AG08396 (cell line): Measurements from ENCODE around the gene IFI35.
A peak's percentile ranks its signal among the peaks of the same experiment; 100 is the strongest.
"Not testable (repeated sequence)": the region's sequence is repeated elsewhere in the genome, so short reads cannot be mapped to it uniquely, and the experiment has no call there.

Experiments used
- DNase-seq: peaks from one replicate; pipeline ENCODE4 v3.0.0; 2012; ENCODE audit warnings: low spot score, mixed read lengths

Gene IFI35

GRCh38 chr17:43024407-43025289, 18.1 kb downstream of the IFI35 start, which contains the start of gene RND2:
Gene RND2, plus strand, starts transcription at chr17:43025231. Its CDS starts 117 bp downstream, at chr17:43025348.
- peak; percentile 98 for DNase-seq

- no peak for DNase-seq
These were observed 18.7 kb downstream of the IFI35 start for GRCh38 chr17:43025290-43025657.

DNA sequence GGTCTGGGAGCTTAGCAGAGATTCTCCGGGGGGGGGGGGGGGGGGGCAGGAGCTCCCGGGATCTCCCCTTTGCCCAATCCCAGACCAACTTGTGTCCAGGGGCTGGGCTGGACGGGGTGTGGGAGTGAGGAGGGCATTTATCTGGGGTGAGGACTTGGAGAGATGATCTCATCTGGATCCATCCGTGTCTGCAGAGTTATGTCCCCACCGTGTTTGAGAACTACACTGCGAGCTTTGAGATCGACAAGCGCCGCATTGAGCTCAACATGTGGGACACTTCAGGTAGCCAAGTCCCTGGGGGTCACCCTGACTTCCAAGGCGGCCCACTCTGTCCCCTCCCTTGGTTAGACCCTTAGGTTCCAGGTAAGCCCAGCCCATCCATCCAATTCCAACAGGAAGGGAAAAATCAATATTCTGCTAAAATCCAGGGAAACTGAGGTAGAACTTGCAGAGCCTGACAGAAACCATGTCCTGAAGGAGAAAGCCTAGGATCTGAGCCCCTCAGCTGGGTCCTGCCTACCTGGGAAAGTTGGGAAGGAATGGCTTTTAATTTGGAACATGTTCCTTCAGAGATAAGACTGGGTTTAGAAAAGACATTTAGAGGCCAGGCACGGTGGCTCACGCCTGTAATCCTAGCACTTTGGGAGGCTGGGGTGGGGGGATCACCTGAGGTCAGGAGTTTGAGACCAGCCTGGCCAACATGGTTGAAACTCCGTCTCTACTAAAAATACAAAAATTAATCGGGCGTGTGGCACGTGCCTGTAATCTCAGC, 19.4 kb downstream of the IFI35 start:
- DNase-seq = no peak

DNA sequence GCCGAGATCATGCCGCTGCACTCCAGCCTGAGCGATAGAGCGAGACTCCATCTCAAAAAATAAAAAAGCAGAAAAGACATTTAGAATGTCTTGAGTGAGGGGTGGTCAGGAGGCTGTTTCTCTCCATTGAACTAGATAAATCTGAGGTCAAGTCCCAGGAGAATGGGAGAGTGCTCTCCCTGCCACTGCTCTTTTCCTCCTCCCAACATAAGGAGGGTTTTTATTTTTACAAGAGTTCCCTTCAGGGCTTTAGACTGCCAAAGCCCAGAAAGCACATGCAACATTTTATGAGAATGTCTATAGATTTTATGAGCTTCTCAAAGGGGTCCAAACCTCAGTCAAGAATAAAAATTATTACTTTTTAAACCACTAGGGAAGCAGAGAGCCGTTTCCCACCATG, 20.0 kb downstream of the IFI35 start:
- DNase-seq = no peak

DNA sequence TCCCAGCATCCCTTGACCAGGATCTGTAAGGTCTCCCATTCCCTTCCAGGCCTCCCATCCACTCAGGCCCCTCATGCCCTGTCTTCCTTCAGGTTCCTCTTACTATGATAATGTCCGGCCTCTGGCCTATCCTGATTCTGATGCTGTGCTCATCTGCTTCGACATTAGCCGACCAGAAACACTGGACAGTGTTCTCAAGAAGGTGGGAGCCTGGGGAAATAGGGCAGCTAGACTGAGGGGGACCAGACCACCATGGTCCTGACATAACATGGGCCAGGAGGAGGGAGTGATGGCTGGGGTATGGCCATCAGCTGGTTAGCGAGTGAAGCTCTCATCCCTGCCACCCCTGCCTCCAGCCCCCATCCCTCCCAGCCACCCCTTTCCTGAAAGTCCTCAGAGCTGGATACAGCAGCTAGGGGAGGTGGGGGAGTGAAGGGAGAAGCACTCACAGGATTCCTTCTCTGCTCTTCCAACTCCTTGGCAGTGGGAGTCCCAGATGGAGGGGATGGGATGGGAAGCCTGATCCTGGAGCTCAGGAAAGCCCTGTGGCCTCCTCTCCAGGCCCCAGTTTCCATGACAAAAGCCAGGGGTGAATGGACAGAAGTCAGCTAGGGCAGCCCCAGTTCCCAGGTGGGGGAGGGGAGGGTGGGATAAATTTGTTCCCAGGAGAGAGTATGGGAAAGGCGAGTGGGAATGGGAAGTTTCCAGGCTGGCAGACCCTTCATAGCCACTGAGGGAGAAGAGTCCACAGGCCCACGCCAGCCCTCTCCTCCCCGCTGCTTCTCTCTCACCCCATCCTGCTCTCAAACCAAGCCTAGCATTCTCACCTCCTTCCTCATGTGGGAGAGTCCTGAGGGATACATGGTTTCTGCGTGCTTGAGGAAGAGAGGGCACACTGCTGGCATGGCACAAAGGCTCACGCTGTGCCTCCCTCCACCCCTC, 20.8 kb downstream of the IFI35 start:
- no peak for DNase-seq

DNA sequence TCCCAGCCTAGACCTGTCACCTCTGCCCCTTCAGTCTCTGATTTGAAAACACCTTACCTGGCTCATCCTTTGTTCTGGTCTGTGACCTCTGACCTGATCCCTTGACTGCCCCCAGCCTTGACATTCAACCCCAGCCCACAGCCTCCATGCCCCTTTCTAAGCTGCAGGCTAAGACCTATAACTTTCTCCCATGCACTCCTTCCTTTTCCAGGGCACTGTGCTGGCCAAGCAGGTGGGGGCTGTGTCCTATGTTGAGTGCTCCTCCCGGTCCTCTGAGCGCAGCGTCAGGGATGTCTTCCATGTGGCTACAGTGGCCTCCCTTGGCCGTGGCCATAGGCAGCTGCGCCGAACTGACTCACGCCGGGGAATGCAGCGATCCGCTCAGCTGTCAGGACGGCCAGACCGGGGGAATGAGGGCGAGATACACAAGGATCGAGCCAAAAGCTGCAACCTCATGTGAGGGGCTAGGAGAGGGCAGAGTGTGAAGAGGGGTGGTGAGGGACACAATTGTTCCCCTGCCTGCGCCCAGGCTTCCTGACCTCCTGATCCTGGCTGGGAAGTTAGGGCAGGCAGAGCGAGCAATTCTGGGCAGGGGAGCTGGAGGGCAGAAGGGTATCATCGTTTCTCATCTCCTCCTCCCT, 21.8 kb downstream of the IFI35 start:
- no peak for DNase-seq

- no peak for DNase-seq
These were observed 23.7 kb downstream of the IFI35 start for GRCh38 chr17:43030137-43030767.

- DNase-seq = no peak
These were observed 25.1 kb downstream of the IFI35 start for GRCh38 chr17:43031666-43032065.

DNA sequence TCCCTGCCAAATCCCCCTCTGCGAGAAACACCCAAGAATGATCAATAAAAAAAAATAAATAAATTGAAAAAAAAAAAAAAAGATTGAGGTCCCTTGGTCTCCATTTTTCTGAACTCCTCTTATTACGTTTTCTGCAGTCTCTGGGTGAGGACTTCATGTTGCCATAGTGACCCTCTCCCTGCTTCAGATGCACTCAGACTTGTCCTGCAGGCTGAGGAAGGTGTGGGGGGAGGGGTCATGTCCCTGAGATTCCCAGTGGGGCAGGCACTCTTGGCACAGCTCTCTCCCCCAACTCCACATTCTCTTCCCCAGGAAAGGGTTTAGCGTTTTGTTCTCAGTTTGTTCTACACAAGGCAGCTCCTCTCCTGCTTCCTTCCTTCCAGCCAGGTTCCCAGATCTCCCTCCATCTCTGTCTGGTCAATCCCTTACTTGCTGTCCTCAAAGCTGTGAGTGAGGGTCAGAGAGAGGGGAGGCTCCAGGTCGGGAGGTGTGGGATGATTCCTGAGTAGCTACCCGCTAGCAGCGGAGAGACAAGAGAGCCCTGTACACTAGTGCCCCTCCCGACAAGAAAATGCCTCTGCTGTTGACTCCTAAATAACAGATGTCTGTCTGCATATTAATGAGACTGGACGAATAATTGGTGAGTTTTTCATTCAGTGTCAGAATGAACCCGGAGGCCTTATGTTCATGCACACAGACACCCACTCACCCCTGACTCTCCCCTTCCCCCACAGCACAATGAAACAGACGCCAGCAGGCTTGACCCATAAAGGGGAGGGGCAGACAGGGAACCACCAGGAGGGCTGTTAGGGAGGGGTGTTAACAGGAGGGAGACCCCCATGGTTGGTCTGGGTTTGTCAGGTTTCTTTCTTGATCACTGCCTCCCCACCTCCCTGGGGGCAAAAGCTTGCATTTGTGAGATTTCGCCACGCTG, 27.6 kb downstream of the IFI35 start:
- DNase-seq = no peak

- no peak for DNase-seq
These were observed 28.3 kb downstream of the IFI35 start for GRCh38 chr17:43034894-43035293.

- DNase-seq = no peak
These were observed 33.1 kb downstream of the IFI35 start for GRCh38 chr17:43039646-43040045.

DNA sequence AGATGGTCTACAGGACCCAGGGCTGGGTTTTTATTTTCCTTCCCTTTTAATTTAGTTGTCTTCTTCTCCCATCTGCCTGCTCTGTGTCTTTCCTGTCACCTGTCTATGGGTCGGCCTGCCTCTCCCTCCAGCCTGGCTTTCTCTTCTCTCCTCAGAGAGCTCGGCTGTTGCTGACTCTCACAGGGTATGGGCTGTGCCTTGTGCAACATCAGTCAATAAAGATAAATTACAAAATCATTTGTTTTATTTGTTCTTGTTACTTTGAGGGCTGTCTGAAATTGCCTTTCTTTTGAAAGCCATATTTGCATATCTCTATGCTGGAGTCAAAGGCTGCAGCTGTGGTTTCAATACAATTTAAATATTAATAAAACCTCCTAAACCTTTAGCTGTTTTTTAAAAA, 34.1 kb downstream of the IFI35 start:
- no peak for DNase-seq

DNA sequence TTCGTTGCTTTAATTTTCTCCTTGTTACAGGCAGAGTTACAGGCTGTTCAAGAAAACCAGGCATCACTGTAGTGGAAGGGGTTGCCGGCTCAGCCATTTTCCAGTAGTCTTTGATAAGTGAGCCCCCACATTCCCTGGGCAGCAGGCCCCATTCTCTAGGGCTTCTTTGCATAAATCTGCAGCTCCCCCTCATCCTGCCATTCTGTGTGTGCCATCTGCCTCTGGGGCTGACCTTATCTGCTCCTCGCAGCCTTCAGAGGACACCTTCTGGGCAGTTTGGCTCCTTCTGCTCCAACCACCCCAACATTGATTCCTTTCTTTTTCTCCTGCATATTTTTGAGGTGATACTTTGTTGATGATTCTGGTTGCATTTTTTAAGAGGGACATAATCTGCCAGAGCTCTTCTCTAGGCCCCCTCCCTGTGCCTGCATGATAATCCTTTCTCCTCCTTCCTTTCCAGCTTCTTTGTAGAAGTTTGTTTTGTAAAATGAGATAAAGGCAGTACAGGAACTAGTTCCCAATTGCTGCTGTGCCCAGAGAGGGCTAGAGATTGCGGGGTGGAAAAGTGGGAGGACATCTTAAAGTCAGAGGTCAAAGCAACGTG, 35.5 kb downstream of the IFI35 start:
- no peak for DNase-seq

GRCh38 chr17:43043307-43043706, 36.7 kb downstream of the IFI35 start:
- no peak for DNase-seq

GRCh38 chr17:43044024-43044423, 37.4 kb downstream of the IFI35 start:
- DNase-seq = no peak

GRCh38 chr17:43051969-43052368, 45.4 kb downstream of the IFI35 start:
- DNase-seq = no peak

- not testable (repeated sequence) for DNase-seq
These were observed 46.4 kb downstream of the IFI35 start for GRCh38 chr17:43053008-43053407.

DNA sequence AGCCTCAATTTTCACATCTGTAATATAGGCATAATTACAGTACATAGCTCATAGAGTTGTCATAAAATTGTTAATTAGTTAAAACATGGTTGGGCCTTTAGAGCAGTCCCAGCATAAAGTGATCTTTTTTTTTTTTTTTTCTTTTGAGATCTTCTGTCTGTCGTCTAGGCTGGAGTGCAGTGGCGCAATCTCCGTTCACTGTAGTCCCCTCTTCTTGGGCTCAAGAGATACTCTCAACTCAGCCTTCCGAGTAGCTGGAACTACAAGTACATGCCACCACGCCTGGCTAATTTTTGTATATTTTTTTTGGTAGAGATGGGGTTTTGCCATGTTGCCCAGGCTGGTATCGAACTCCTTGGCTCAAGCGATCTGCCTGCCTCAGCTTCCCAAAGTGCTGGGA, 49.5 kb downstream of the IFI35 start:
- DNase-seq = no peak

- no peak for DNase-seq
These were observed 56.5 kb downstream of the IFI35 start for GRCh38 chr17:43062984-43063638.
